Activated B cell treated with CpG ODN at 0.5 μM for 24 hours (primary cell): ENCODE data around the gene RICTOR. TPM values are rescaled to one million over a fixed set of nuclear protein-coding genes. Genes with fewer than 3 reads are reported as not detected.

Experiments used
- ATAC-seq: fragments of 200-7000 bp; cut with Tn5 transposase; one replicate; pipeline ENCODE4 v1.10.0; 2021; ENCODE audit warnings: low read depth, mild to moderate bottlenecking, moderate library complexity
- CTCF ChIA-PET: fragments of 350-600 bp; sonication (Branson Sonifier 250); formaldehyde crosslinking; loops from one replicate; lab custom pipeline; 2021; ENCODE audit warnings: antibody characterized with exemption; lab: Charles Lee
- POLR2A ChIA-PET: fragments of 350-600 bp; sonication (Branson Sonifier 250); formaldehyde crosslinking; loops from one replicate; lab custom pipeline; 2021; ENCODE audit warnings: antibody characterized with exemption; lab: Charles Lee
- DNase-seq: peaks from one replicate; pipeline ENCODE4 v3.0.0; 2022
- H3K27ac Mint-ChIP-seq: one replicate; pipeline ENCODE4 v1.8.0; 2020; ENCODE audit warnings: mixed read lengths
- H3K27me3 Mint-ChIP-seq: one replicate; pipeline ENCODE4 v1.8.0; 2021; ENCODE audit warnings: mixed read lengths
- H3K36me3 Mint-ChIP-seq: one replicate; pipeline ENCODE4 v1.8.0; 2021; ENCODE audit warnings: low read depth, mixed read lengths
- H3K4me1 Mint-ChIP-seq: one replicate; pipeline ENCODE4 v1.8.0; 2021; ENCODE audit warnings: mixed read lengths
- H3K4me3 Mint-ChIP-seq: one replicate; pipeline ENCODE4 v1.8.0; 2020; ENCODE audit warnings: mild to moderate bottlenecking, mixed read lengths
- H3K9me3 Mint-ChIP-seq: one replicate; pipeline ENCODE4 v1.8.0; 2020; ENCODE audit warnings: mixed read lengths
- intact Hi-C: fragments of 100-400 bp; cut with micrococcal nuclease; formaldehyde crosslinking; loops from one replicate; pipeline ENCODE4 v1.15.1; 2024
- total RNA-seq: library from RNA; stranded (reverse); gene quantifications from 2 replicates; pipeline ENCODE4 v1.2.3, GENCODE V29; 2022
- TF ChIP-seq, protein P1 (sequence below): fragments of 200-600 bp; IDR thresholded peaks from one replicate; pipeline ENCODE4 v1.8.0; 2022; ENCODE audit warnings: antibody characterized with exemption, mild to moderate bottlenecking

RICTOR gene
- total RNA-seq, 1 donor from 2014 or later: 51.8 TPM

- intact Hi-C loops: loop anchor here (1.0 kb wide), 3 partner anchors 101 to 665 kb away; no protein-coding TSS in a partner anchor
- H3K27ac Mint-ChIP-seq: no peak overlapping the region
- TF ChIP-seq, protein P1, sequence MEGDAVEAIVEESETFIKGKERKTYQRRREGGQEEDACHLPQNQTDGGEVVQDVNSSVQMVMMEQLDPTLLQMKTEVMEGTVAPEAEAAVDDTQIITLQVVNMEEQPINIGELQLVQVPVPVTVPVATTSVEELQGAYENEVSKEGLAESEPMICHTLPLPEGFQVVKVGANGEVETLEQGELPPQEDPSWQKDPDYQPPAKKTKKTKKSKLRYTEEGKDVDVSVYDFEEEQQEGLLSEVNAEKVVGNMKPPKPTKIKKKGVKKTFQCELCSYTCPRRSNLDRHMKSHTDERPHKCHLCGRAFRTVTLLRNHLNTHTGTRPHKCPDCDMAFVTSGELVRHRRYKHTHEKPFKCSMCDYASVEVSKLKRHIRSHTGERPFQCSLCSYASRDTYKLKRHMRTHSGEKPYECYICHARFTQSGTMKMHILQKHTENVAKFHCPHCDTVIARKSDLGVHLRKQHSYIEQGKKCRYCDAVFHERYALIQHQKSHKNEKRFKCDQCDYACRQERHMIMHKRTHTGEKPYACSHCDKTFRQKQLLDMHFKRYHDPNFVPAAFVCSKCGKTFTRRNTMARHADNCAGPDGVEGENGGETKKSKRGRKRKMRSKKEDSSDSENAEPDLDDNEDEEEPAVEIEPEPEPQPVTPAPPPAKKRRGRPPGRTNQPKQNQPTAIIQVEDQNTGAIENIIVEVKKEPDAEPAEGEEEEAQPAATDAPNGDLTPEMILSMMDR: no peak
These were observed 32.1 kb upstream of the RICTOR start for GRCh38 chr5:39106322-39106721.

DNA sequence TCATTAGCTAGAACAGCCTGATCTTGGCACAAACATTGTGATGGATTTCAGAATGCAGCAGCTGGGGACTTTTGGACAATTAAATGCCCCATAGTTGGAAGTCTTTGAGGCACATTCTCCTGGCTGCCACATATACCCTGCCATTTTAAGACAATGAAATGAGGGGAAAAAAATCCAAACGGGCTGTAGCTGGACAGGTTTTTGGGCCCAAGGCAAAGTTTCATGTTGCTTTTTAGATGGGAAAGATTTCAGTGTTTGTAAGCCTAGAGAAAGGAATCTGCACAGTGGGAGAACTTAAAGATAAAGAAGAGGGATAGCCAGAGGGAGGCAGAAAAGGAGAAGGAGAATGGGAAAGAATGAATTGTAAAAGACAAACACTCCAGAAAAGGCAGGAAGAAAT lies 30.0 kb upstream of the RICTOR start:
- no peak overlapping the region for H3K27ac Mint-ChIP-seq
- TF ChIP-seq, protein P1: no peak
- DNase-seq (no peak), ATAC-seq (no peak)
- CTCF ChIA-PET: no interaction called here
- POLR2A ChIA-PET: no interaction called here
- H3K4me3 Mint-ChIP-seq: no peak overlapping the region
- H3K27me3 Mint-ChIP-seq: no peaks in the 10 kb centered on the region
- H3K9me3 Mint-ChIP-seq: no peaks in the 10 kb centered on the region
- intact Hi-C loops: no loop called here
- H3K4me1 Mint-ChIP-seq: peaks cover 4% of the 10 kb centered on the region
- no peaks in the 10 kb centered on the region for H3K36me3 Mint-ChIP-seq

More at GRCh38 chr5:39106322-39106721, 32.1 kb upstream of the RICTOR start:
- Mint-ChIP-seq H3K27me3 (no peaks in the 10 kb centered on the region), H3K9me3 (no peaks in the 10 kb centered on the region), H3K4me1 (peaks cover 4% of the 10 kb centered on the region), H3K4me3 (no peak overlapping the region), H3K36me3 (no peaks in the 10 kb centered on the region)
- no peak for ATAC-seq
- CTCF ChIA-PET: no interaction called here
- no peak for DNase-seq
- POLR2A ChIA-PET: no interaction called here

- Mint-ChIP-seq H3K27ac (no peak overlapping the region), H3K4me3 (no peak overlapping the region), H3K9me3 (no peaks in the 10 kb centered on the region), H3K4me1 (peaks cover 4% of the 10 kb centered on the region), H3K36me3 (no peaks in the 10 kb centered on the region), H3K27me3 (no peaks in the 10 kb centered on the region)
- TF ChIP-seq, protein P1: no peak
- DNase-seq (no peak), ATAC-seq (no peak)
- CTCF ChIA-PET: no interaction called here
- POLR2A ChIA-PET: no interaction called here
- intact Hi-C loops: no loop called here
These were observed 28.5 kb upstream of the RICTOR start for GRCh38 chr5:39102684-39103155.

- Mint-ChIP-seq H3K4me1 (no peaks in the 10 kb centered on the region), H3K27ac (no peak overlapping the region), H3K27me3 (no peaks in the 10 kb centered on the region), H3K36me3 (no peaks in the 10 kb centered on the region), H3K9me3 (no peaks in the 10 kb centered on the region), H3K4me3 (no peak overlapping the region)
- DNase-seq: no peak
- ChIA-PET CTCF (interaction anchor here (0.7 kb wide), 1 partner anchor 103 kb away, joined by 3 read pairs; no protein-coding TSS in a partner anchor), POLR2A (no interaction called here)
- TF ChIP-seq, protein P1: no peak
- no peak for ATAC-seq
- intact Hi-C loops: no loop called here
These were observed 26.7 kb upstream of the RICTOR start for GRCh38 chr5:39100851-39101396.

- no peak overlapping the region for H3K4me3 Mint-ChIP-seq
- CTCF ChIA-PET: interaction anchor here (0.7 kb wide), 1 partner anchor 102 kb away, joined by 3 read pairs; no protein-coding TSS in a partner anchor
- H3K27ac Mint-ChIP-seq: no peak overlapping the region
- intact Hi-C loops: no loop called here
- DNase-seq (no peak), ATAC-seq (no peak)
- TF ChIP-seq, protein P1: no peak
- H3K27me3 Mint-ChIP-seq: no peaks in the 10 kb centered on the region
- no peaks in the 10 kb centered on the region for H3K9me3 Mint-ChIP-seq
- no peaks in the 10 kb centered on the region for H3K36me3 Mint-ChIP-seq
- POLR2A ChIA-PET: no interaction called here
- no peaks in the 10 kb centered on the region for H3K4me1 Mint-ChIP-seq
These were observed 26.2 kb upstream of the RICTOR start for GRCh38 chr5:39100301-39100850.
